IPS-NIHi7 (cell line): ENCODE data around the gene SMIM28.

Source experiments
- DNase-seq: peaks from one replicate; pipeline ENCODE4 v3.0.0; 2012; ENCODE audit warnings: mixed read lengths; ENCODE audit errors: extremely low spot score

The SMIM28 gene

DNA sequence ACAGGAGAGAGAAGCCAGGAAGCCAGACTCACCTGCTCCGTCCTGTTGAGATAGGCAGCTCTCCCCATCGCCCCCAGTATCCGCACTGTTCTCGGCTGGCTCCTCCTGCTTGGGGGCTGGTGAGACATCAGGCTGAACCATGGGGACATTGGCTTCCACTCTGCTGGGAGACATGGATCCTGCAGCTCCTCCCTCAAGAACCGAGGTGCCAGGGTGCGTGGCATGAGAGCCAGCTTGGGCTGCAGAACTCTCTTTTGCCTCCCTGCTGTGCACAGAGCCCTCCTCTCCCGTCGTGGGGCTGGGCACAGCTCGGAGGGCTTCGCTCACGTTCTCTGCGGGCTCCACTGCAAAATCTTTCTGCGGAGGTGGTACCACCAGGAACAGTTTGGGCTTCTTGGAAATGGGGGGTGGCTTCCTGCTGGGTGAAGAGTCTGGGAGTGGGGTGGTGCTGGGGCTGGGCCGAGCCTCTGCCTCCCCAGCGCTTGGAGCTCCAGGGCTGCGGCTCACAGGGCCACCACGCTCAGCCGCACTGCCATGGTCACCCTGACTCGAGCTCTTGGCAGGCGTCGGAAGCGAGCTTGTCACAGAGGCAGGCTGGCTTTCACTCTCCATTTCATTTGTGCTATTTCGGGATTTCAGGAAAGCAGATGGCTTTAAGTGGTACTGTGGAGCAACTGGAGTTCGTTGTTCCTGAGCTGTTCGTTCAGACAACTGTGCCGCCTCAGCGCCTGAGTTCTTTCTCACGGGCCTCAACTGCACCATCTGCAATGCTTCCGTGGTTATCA, 52.8 kb downstream of the SMIM28 start:
- no peak for DNase-seq

DNA sequence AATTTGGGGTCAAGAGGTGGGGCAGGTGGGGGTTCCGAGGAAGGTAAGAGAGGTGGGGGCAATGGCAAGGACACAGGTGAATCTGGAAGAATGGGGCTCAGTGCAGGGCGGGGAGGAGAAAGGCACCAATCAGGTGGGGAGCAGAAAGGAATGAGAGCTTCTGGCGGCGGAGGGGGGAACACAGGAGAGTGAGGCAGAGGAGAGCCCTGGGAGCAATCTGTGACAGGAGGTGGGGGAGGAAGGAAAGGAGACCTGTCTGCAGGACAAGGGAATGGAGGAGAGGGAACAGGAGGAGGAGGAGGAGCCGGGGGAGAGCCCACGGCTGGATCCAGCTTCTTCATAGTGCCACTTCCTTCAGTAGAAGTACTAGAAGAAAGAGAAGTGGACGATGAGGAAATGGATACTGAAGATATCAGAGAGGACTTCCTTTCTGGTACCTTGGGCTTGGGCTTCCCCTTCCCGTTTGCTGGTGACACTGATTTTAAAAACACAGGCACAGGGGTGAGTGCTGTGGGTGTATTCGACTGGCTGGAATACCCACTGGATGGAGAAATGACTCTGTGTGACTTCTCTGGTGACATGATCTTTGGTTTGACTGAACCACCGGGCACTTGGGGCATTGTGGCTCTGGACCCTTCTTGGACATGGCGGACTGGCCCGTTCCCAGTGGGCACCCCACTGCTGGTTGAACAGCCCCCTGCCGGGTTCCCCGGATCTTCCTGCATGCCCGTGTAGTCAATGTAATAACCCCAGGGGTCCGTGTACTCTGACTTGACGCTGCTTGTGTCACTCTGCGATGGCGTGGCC, 53.8 kb downstream of the SMIM28 start:
- DNase-seq = no peak

DNA sequence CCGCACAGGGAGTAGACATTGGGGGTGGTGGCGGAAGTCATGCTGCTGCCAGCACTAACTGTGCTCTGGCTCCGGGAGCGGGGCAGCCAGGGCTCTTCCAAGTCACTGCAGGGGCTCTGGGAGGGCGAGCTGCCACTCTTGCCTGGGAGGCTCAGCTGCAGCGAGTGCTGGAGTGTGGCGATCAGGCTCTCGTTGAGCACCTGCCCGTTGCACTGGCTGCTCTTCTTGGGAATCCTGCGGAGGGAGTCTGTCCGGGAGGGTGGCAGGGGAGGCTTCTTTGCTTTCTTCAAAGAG, 54.3 kb downstream of the SMIM28 start:
- no peak for DNase-seq
